ENCODE data around the gene SEMA5A. TPM values are rescaled to one million over a fixed set of nuclear protein-coding genes. Genes with fewer than 3 reads are reported as not detected.

SEMA5A gene
- total RNA-seq, 1 donor from 2014 or later, result 31.1 TPM

DNA sequence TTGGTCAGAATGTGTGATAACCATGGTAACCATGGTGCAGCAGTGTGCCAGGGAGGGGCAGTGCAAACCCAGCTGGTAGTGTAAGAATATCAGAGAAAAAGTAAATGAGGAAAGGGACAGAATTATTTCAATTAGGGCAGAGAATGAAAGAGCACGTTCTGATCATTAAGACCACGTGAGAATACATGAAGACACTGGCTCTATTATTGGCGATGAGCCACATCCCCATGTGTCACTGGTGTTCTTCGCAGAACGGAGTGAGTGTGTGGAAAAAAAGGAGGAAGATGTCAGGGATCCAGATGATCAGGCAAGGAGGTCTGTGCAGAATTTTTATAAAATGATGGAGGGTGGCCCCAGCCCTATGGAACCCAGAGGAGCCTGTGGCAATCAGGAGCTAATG, 315.5 kb downstream of the SEMA5A start:
- no peak for DNase-seq (ENCODE audit: low spot score)
- no peaks in the 10 kb centered on the region for H3K9me3 Mint-ChIP-seq (ENCODE audit: unreplicated experiment)
- no peak overlapping the region for H3K4me3 Mint-ChIP-seq (ENCODE audit: unreplicated experiment)
- no peak overlapping the region for H3K27ac Mint-ChIP-seq (ENCODE audit: unreplicated experiment)
- TF ChIP-seq CTCF (IDR thresholded peaks at IDR 0.05; ENCODE audit: unreplicated experiment), result no peak
- H3K36me3 Mint-ChIP-seq (ENCODE audit: low read depth, unreplicated experiment), result peaks cover 5% of the 10 kb centered on the region
- peaks cover 20% of the 10 kb centered on the region for H3K4me1 Mint-ChIP-seq (ENCODE audit: unreplicated experiment)
- H3K27me3 Mint-ChIP-seq (ENCODE audit: unreplicated experiment), result no peaks in the 10 kb centered on the region

- Mint-ChIP-seq H3K4me1 (ENCODE audit: unreplicated experiment) (peaks cover 38% of the 10 kb centered on the region), H3K27me3 (ENCODE audit: unreplicated experiment) (peaks cover 1% of the 10 kb centered on the region), H3K36me3 (ENCODE audit: low read depth, unreplicated experiment) (peaks cover 15% of the 10 kb centered on the region), H3K9me3 (ENCODE audit: unreplicated experiment) (no peaks in the 10 kb centered on the region), H3K27ac (ENCODE audit: unreplicated experiment) (no peak overlapping the region), H3K4me3 (ENCODE audit: unreplicated experiment) (no peak overlapping the region)
- no peak for DNase-seq (ENCODE audit: low spot score)
- no peak for TF ChIP-seq CTCF (IDR thresholded peaks at IDR 0.05; ENCODE audit: unreplicated experiment)
These were observed 319.8 kb downstream of the SEMA5A start for GRCh38 chr5:9226016-9226536.

DNA sequence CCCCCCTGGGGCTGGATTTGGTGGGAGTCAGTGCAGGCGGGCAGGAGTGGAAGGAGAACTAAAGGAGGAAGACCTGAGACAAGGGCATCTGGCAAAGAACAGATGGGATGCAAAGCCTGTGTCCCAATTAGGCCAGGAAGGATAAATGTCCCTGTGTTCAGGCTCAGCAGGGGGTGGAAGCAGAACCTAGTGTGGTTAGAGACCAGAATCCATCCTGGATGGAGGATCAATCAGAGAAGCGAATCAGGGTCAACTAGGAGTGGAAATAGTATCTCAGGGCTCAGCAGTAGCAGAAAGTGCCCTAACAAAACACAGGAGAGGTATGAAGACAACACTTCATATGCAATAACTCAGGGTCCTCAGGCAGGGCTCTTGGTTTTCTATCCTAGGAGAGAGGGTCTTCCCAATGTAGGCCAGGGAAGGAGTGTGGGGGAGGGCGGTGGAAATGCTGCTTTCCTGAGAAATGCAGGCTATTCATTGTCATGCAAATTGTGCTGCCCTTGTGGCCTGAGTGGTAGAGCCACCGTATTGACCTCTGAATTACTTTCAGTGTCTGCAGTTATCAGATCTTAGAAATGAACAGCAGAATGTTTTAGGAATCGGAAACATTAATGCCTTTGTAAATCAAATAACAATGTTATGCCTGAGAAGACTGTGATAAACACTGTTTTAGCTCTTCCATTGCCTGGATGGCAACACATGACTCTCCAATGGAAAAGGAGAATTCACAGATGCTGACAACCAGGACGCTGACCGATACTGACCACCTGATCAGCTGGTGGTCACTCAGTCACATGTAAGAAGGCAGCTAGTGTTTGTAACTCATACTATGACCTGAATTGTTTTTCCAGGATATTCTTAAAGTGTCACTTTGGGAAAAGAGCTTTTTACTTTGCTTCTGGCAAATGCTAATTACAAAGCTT, 323.6 kb downstream of the SEMA5A start:
- H3K4me1 Mint-ChIP-seq (ENCODE audit: unreplicated experiment), result peaks cover 17% of the 10 kb centered on the region
- no peaks in the 10 kb centered on the region for H3K9me3 Mint-ChIP-seq (ENCODE audit: unreplicated experiment)
- peaks cover 3% of the 10 kb centered on the region for H3K27me3 Mint-ChIP-seq (ENCODE audit: unreplicated experiment)
- H3K4me3 Mint-ChIP-seq (ENCODE audit: unreplicated experiment), result no peak overlapping the region
- H3K27ac Mint-ChIP-seq (ENCODE audit: unreplicated experiment), result no peak overlapping the region
- no peak for DNase-seq (ENCODE audit: low spot score)
- TF ChIP-seq CTCF (IDR thresholded peaks at IDR 0.05; ENCODE audit: unreplicated experiment), result no peak
- H3K36me3 Mint-ChIP-seq (ENCODE audit: low read depth, unreplicated experiment), result peaks cover 10% of the 10 kb centered on the region

GRCh38 chr5:9218358-9218757, 327.5 kb downstream of the SEMA5A start:
- Mint-ChIP-seq H3K4me1 (ENCODE audit: unreplicated experiment) (peaks cover 23% of the 10 kb centered on the region), H3K27ac (ENCODE audit: unreplicated experiment) (no peak overlapping the region), H3K4me3 (ENCODE audit: unreplicated experiment) (no peak overlapping the region), H3K27me3 (ENCODE audit: unreplicated experiment) (peaks cover 3% of the 10 kb centered on the region), H3K36me3 (ENCODE audit: low read depth, unreplicated experiment) (peaks cover 4% of the 10 kb centered on the region), H3K9me3 (ENCODE audit: unreplicated experiment) (peaks cover 4% of the 10 kb centered on the region)
- TF ChIP-seq CTCF (IDR thresholded peaks at IDR 0.05; ENCODE audit: unreplicated experiment), result no peak
- no peak for DNase-seq (ENCODE audit: low spot score)

- H3K27me3 Mint-ChIP-seq (ENCODE audit: unreplicated experiment), result peaks cover 2% of the 10 kb centered on the region
- H3K27ac Mint-ChIP-seq (ENCODE audit: unreplicated experiment), result no peak overlapping the region
- peaks cover 8% of the 10 kb centered on the region for H3K4me1 Mint-ChIP-seq (ENCODE audit: unreplicated experiment)
- peaks cover 4% of the 10 kb centered on the region for H3K9me3 Mint-ChIP-seq (ENCODE audit: unreplicated experiment)
- DNase-seq (ENCODE audit: low spot score), result no peak
- no peak for TF ChIP-seq CTCF (IDR thresholded peaks at IDR 0.05; ENCODE audit: unreplicated experiment)
- H3K36me3 Mint-ChIP-seq (ENCODE audit: low read depth, unreplicated experiment), result no peaks in the 10 kb centered on the region
- no peak overlapping the region for H3K4me3 Mint-ChIP-seq (ENCODE audit: unreplicated experiment)
These were observed 333.3 kb downstream of the SEMA5A start for GRCh38 chr5:9212605-9213004.
